ENCODE results near the gene AKT3.
A peak's percentile ranks its signal among the peaks of the same experiment; 100 is the strongest.
"Not testable (repeated sequence)": the region's sequence is repeated elsewhere in the genome, so short reads cannot be mapped to it uniquely, and the experiment has no call there.

AKT3 gene

GRCh38 chr1:243772361-243773050 is 77.5 kb downstream of the AKT3 start:
- DNase-seq: not testable (repeated sequence)

- no peak for DNase-seq
These were observed 79.2 kb downstream of the AKT3 start for GRCh38 chr1:243770860-243771259.

- no peak for DNase-seq
These were observed 84.4 kb downstream of the AKT3 start for GRCh38 chr1:243765676-243766075.

GRCh38 chr1:243763806-243764205 is 86.2 kb downstream of the AKT3 start:
- DNase-seq: no peak

GRCh38 chr1:243758647-243759046 is 91.4 kb downstream of the AKT3 start:
- no peak for DNase-seq

- DNase-seq: no peak
These were observed 93.5 kb downstream of the AKT3 start for GRCh38 chr1:243756529-243756928.

- no peak for DNase-seq
These were observed 95.7 kb downstream of the AKT3 start for GRCh38 chr1:243754348-243754747.

- no peak for DNase-seq
These were observed 98.5 kb downstream of the AKT3 start for GRCh38 chr1:243751506-243751905.

GRCh38 chr1:243748706-243749283 is 101.2 kb downstream of the AKT3 start:
- DNase-seq: peak; percentile 64 to 83 (median 81)

- no peak for DNase-seq
These were observed 101.8 kb downstream of the AKT3 start for GRCh38 chr1:243748227-243748626.

GRCh38 chr1:243746751-243747150 is 103.3 kb downstream of the AKT3 start:
- no peak for DNase-seq

- DNase-seq: peak; percentile 16 to 59 (median 32)
These were observed 104.7 kb downstream of the AKT3 start for GRCh38 chr1:243745356-243745755.

- peak in 2 of 3 donors; percentile 26 to 38 for DNase-seq
These were observed 107.2 kb downstream of the AKT3 start for GRCh38 chr1:243742819-243743218.

GRCh38 chr1:243740255-243740999 is 109.6 kb downstream of the AKT3 start:
- DNase-seq: no peak

- no peak for DNase-seq
These were observed 110.6 kb downstream of the AKT3 start for GRCh38 chr1:243739335-243740003.

GRCh38 chr1:243738020-243738419 is 112.0 kb downstream of the AKT3 start:
- DNase-seq: no peak

GRCh38 chr1:243735457-243735856 is 114.6 kb downstream of the AKT3 start:
- DNase-seq: no peak

- DNase-seq: peak in 2 of 3 donors; percentile 61 to 69
These were observed 115.7 kb downstream of the AKT3 start for GRCh38 chr1:243734308-243734695.

- no peak for DNase-seq
These were observed 116.3 kb downstream of the AKT3 start for GRCh38 chr1:243733670-243734307.

- DNase-seq: no peak
These were observed 117.4 kb downstream of the AKT3 start for GRCh38 chr1:243732637-243733036.

GRCh38 chr1:243731974-243732625 is 117.9 kb downstream of the AKT3 start:
- peak in 2 of 3 donors; percentile 37 to 44 for DNase-seq

GRCh38 chr1:243731301-243731891 is 118.6 kb downstream of the AKT3 start:
- peak; percentile 58 to 80 (median 68) for DNase-seq

Measured in suppressor macrophage treated with lipopolysaccharide for 1 hour (primary cell).